Ovary (tissue), 3 donors: ENCODE results near the gene HS6ST2.

ENCODE experiments used
- POLR2A ChIP-seq: fragments of 450-650 bp; IDR thresholded peaks from one replicate; pipeline ENCODE4 v1.6.1; 2017; ENCODE audit warnings: antibody characterized with exemption, mild to moderate bottlenecking, moderate library complexity
- TF ChIP-seq, protein P1 (sequence below), 3 donors: fragments of 450-650 bp in 2 of 3; fragments of 200-600 bp in 1 of 3; IDR thresholded peaks; one replicate each; pipeline versions ENCODE4 v1.5.1 to v1.8.0; 2016 to 2022; ENCODE audit warnings: antibody characterized with exemption in 3 of 3, mild to moderate bottlenecking in 1 of 3
- donor health status: DM: no; HTN: no; CAD: no.

DNA sequence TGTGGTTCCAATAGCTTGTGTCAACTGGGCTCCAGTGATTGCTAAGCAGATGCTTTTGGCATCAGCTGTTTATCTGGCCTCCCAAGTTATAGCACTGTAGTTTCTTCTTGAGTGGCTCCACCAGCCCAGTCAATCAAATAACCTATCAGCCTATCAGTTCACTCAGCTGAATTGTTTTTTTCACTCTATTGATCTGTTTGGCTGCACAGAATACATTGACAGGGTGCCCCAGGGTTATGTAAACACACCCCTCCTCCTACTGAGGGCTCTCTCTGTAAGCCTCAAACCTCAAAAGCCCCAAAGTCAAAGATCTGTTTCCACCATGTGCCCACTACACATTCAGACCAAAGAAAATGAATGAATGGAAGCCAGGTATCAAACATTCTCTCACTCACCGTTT, 214.0 kb downstream of the HS6ST2 start:
- TF ChIP-seq, protein P1, sequence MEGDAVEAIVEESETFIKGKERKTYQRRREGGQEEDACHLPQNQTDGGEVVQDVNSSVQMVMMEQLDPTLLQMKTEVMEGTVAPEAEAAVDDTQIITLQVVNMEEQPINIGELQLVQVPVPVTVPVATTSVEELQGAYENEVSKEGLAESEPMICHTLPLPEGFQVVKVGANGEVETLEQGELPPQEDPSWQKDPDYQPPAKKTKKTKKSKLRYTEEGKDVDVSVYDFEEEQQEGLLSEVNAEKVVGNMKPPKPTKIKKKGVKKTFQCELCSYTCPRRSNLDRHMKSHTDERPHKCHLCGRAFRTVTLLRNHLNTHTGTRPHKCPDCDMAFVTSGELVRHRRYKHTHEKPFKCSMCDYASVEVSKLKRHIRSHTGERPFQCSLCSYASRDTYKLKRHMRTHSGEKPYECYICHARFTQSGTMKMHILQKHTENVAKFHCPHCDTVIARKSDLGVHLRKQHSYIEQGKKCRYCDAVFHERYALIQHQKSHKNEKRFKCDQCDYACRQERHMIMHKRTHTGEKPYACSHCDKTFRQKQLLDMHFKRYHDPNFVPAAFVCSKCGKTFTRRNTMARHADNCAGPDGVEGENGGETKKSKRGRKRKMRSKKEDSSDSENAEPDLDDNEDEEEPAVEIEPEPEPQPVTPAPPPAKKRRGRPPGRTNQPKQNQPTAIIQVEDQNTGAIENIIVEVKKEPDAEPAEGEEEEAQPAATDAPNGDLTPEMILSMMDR (IDR thresholded peaks at IDR 0.05) = no peak
- TF ChIP-seq POLR2A = no peak
